ENCODE results near the gene CPSF4.
A peak's percentile ranks its signal among the peaks of the same experiment; 100 is the strongest.

CPSF4 gene

DNA sequence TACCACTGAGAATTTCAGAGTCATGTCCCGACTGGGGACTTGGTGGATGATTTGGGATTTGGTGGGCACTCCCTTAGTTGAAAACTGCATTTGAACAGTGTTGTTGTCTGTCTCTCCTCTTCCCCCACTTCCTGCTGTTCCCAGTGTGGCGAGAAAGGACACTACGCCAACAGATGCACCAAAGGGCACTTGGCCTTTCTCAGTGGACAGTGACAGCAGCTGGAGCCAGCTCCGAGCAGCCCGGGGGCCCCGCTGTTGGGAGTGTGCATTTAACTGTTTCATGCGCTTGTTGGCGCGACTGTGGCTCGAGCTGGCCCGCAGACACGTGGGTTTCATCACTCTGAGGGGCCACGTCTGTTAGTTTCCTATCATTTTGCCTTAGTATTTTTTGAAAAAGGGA, 17.5 kb downstream of the CPSF4 start (continued):
- TF ChIP-seq, protein P1, sequence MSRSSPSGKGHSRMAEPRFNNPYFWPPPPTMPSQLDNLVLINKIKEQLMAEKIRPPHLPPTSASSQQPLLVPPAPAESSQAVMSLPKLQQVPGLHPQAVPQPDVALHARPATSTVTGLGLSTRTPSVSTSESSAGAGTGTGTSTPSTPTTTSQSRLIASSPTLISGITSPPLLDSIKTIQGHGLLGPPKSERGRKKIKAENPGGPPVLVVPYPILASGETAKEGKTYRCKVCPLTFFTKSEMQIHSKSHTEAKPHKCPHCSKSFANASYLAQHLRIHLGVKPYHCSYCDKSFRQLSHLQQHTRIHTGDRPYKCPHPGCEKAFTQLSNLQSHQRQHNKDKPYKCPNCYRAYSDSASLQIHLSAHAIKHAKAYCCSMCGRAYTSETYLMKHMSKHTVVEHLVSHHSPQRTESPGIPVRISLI (tag by site-specific recombination; IDR thresholded peaks at IDR 0.05), result no peak
- TF ChIP-seq ZNF302 (tag by site-specific recombination; IDR thresholded peaks at IDR 0.05; ENCODE audit: low read depth), result no peak

DNA sequence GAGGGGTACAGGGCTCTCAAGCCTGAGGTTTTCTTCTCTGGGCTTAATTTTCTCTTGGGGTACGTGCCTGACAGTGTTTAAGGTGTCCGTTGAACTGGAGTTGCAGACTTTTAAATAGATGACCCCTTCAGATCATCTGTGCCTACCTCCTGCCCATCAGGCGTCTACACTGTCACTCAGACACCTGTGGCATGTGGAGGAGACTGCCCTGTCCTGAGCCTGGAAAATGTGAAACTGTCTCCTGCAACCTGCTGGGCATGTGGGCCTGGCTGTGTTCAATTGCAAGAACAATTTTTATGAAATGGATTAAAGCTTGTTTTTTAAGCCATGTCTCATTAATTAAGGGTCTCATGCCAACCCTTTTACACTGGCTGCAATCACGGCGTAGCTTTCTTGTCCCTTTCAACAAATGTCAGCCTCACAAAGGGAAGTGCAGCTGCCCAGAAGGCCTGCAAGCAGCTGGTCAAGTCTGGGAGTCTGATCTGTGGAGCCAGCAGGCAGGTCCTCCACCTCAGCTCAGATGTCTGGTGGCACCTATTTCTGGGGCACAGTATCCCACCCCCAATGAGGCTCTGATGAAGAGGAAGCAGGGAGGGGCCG, 18.4 kb downstream of the CPSF4 start:
- H3K4me1 ChIP-seq (ENCODE audit: control insufficient read depth, insufficient read depth, low read length), result no peaks in the 10 kb centered on the region
- POLR2A ChIA-PET, result interaction anchor here (0.5 to 1.5 kb wide), 5 partner anchors 8 to 358 kb away, joined by 3 to 5 read pairs (median 4); partner anchors contain the start of genes CPSF4, PTCD1 and ZNF394
- H3K27ac ChIP-seq (ENCODE audit: extremely low read depth, low read depth, low read length), result no peak overlapping the region
- H3K36me3 ChIP-seq (ENCODE audit: control insufficient read depth in 2 of 2, insufficient read depth in 1 of 2, low read length in 2 of 2), result peaks cover 11 to 90% of the 10 kb centered on the region in 2 experiments; a peak in 2 of 3 replicates
- no peak overlapping the region for H3K4me3 ChIP-seq (ENCODE audit: low read depth, low read length)
- no peak for TF ChIP-seq ZNF549 (tag by site-specific recombination; IDR thresholded peaks at IDR 0.05)
- TF ChIP-seq SCRT1 (tag by site-specific recombination; IDR thresholded peaks at IDR 0.05; ENCODE audit: borderline replicate concordance), result peak; percentile 78; the same call in 1 of the 2 replicates
- no peak for TF ChIP-seq SALL2 (tag by site-specific recombination; IDR thresholded peaks at IDR 0.05; ENCODE audit: borderline replicate concordance)
- no peak for TF ChIP-seq GLIS2 (tag by site-specific recombination; IDR thresholded peaks at IDR 0.05)
- no peak for TF ChIP-seq ZNF48 (tag by site-specific recombination; IDR thresholded peaks at IDR 0.05)
- TF ChIP-seq, protein P2, sequence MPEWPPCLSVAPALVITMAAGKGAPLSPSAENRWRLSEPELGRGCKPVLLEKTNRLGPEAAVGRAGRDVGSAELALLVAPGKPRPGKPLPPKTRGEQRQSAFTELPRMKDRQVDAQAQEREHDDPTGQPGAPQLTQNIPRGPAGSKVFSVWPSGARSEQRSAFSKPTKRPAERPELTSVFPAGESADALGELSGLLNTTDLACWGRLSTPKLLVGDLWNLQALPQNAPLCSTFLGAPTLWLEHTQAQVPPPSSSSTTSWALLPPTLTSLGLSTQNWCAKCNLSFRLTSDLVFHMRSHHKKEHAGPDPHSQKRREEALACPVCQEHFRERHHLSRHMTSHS (tag by site-specific recombination; IDR thresholded peaks at IDR 0.05), result no peak
- TF ChIP-seq ZIC2 (tag by site-specific recombination; IDR thresholded peaks at IDR 0.05), result no peak
- TF ChIP-seq SCRT2 (tag by site-specific recombination; IDR thresholded peaks at IDR 0.05), result peak; percentile 88
- CTCF ChIA-PET, result no interaction called here
- no peaks in the 10 kb centered on the region for H3K9me3 ChIP-seq (ENCODE audit: control insufficient read depth, insufficient read depth, low read depth, low read length)

DNA sequence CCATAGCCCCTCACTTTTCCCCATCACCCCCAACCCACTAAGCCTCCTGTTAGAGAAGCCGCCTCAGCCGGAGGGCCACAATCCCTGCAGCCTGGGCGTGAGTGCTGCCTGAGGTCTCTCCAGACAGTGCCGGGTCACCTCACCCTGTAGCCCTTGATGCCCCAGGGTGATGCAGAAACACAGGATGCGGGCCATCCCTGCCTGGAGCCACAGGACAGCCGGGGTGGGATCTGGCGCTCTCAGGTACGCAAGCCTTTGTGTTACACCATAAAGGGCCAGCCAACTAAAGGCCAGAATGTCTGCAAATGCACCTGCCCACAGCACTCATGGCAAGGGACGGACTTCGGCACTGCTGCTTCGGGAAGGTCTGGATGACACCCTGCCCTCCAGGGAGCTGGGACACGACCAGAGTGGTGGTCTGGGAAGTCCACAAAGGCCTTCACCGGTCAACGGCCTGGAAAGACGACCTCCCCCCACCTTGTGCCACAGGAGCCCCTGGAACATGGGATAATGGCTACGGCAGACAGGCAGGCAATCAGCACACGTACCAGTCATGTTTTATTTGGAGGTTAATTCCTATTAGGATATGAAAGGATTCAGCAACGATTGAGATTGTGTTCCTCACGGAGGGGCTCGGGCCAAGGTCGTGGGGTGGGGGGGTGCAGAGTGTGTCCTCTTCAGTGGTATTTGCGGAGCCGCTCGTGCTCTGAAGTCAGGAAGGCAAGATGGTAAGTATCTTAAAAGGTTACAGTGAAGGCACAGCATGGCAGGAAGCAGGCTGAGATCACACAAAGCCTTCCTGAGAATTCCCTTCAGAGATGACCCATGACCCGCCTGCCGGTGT, 19.1 kb downstream of the CPSF4 start:
- Histone ChIP-seq H3K4me3 (ENCODE audit: low read depth, low read length) (no peak overlapping the region), H3K36me3 (ENCODE audit: control insufficient read depth in 2 of 2, insufficient read depth in 1 of 2, low read length in 2 of 2) (peaks cover 11 to 87% of the 10 kb centered on the region in 2 experiments; a peak in 2 of 3 replicates), H3K4me1 (ENCODE audit: control insufficient read depth, insufficient read depth, low read length) (no peaks in the 10 kb centered on the region), H3K27ac (ENCODE audit: extremely low read depth, low read depth, low read length) (no peak overlapping the region; the same call in 1 of the 2 replicates), H3K9me3 (ENCODE audit: control insufficient read depth, insufficient read depth, low read depth, low read length) (no peaks in the 10 kb centered on the region)
- POLR2A ChIA-PET, result interaction anchor here (1.5 kb wide), 1 partner anchor 19 kb away, joined by 4 read pairs; the partner anchor contains the start of genes CPSF4 and PTCD1
- CTCF ChIA-PET, result no interaction called here
- TF ChIP-seq BCL11B (tag by site-specific recombination; IDR thresholded peaks at IDR 0.05; ENCODE audit: low read depth), result no peak
- TF ChIP-seq, protein P3, sequence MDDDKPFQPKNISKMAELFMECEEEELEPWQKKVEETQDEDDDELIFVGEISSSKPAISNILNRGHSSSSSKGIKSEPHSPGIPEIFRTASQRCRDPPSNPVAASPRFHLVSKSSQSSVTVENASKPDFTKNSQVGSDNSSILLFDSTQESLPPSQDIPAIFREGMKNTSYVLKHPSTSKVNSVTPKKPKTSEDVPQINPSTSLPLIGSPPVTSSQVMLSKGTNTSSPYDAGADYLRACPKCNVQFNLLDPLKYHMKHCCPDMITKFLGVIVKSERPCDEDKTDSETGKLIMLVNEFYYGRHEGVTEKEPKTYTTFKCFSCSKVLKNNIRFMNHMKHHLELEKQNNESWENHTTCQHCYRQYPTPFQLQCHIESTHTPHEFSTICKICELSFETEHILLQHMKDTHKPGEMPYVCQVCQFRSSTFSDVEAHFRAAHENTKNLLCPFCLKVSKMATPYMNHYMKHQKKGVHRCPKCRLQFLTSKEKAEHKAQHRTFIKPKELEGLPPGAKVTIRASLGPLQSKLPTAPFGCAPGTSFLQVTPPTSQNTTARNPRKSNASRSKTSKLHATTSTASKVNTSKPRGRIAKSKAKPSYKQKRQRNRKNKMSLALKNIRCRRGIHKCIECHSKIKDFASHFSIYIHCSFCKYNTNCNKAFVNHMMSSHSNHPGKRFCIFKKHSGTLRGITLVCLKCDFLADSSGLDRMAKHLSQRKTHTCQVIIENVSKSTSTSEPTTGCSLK (tag by site-specific recombination; IDR thresholded peaks at IDR 0.05), result no peak
- TF ChIP-seq TRIM28 (IDR thresholded peaks at IDR 0.05; ENCODE audit: borderline replicate concordance, low read length), result no peak
- TF ChIP-seq ZNF747 (tag by site-specific recombination; IDR thresholded peaks at IDR 0.05), result no peak
- no peak for TF ChIP-seq ZNF16 (tag by site-specific recombination; IDR thresholded peaks at IDR 0.05; ENCODE audit: low read depth)
- TF ChIP-seq, protein P4, sequence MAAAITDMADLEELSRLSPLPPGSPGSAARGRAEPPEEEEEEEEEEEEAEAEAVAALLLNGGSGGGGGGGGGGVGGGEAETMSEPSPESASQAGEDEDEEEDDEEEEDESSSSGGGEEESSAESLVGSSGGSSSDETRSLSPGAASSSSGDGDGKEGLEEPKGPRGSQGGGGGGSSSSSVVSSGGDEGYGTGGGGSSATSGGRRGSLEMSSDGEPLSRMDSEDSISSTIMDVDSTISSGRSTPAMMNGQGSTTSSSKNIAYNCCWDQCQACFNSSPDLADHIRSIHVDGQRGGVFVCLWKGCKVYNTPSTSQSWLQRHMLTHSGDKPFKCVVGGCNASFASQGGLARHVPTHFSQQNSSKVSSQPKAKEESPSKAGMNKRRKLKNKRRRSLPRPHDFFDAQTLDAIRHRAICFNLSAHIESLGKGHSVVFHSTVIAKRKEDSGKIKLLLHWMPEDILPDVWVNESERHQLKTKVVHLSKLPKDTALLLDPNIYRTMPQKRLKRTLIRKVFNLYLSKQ (tag by site-specific recombination; IDR thresholded peaks at IDR 0.05; ENCODE audit: borderline replicate concordance), result no peak
- TF ChIP-seq ZNF155 (tag by site-specific recombination; IDR thresholded peaks at IDR 0.05), result no peak
- TF ChIP-seq ZNF416 (tag by site-specific recombination; IDR thresholded peaks at IDR 0.05), result no peak
- no peak for TF ChIP-seq KLF10 (tag by site-specific recombination; IDR thresholded peaks at IDR 0.05)
- no peak for TF ChIP-seq ZNF785 (tag by site-specific recombination; IDR thresholded peaks at IDR 0.05)
- TF ChIP-seq ZNF76 (tag by site-specific recombination; IDR thresholded peaks at IDR 0.05; ENCODE audit: borderline replicate concordance, low read depth), result no peak
- no peak for TF ChIP-seq ZNF654 (tag by site-specific recombination; IDR thresholded peaks at IDR 0.05; ENCODE audit: low read depth)
- no peak for TF ChIP-seq ZBTB8A (tag by site-specific recombination; IDR thresholded peaks at IDR 0.05)
- no peak for TF ChIP-seq ZNF433 (tag by site-specific recombination; IDR thresholded peaks at IDR 0.05; ENCODE audit: low read depth)
- no peak for TF ChIP-seq ZNF239 (tag by site-specific recombination; IDR thresholded peaks at IDR 0.05)
